Measurements from ENCODE around the gene MPZ.
"Not testable (repeated sequence)": the region's sequence is repeated elsewhere in the genome, so short reads cannot be mapped to it uniquely, and the experiment has no call there.

The MPZ gene

GRCh38 chr1:161266836-161267235 is 42.9 kb downstream of the MPZ start:
- H4K20me1 ChIP-seq: no peaks in the 10 kb centered on the region
- H3K4me3 ChIP-seq: no peak overlapping the region
- no peak for TF ChIP-seq Cebpa-rat (IDR thresholded peaks at IDR 0.05)
- H3K36me3 ChIP-seq: no peaks in the 10 kb centered on the region
- no peaks in the 10 kb centered on the region for H3K9me3 ChIP-seq
- H3K9ac ChIP-seq: no peak overlapping the region
- no peaks in the 10 kb centered on the region; the same call in 1 of the 2 replicates for H3K27me3 ChIP-seq
- no peak overlapping the region for H3K27ac ChIP-seq
- H3K4me1 ChIP-seq: peaks cover 29% of the 10 kb centered on the region
- H3K4me2 ChIP-seq: peak overlapping the region; percentile 52

GRCh38 chr1:161266202-161266601 is 43.6 kb downstream of the MPZ start:
- Histone ChIP-seq H3K4me3 (no peak overlapping the region), H3K4me2 (no peak overlapping the region), H3K27me3 (no peaks in the 10 kb centered on the region; the same call in 1 of the 2 replicates), H3K4me1 (peaks cover 35% of the 10 kb centered on the region), H4K20me1 (no peaks in the 10 kb centered on the region), H3K9ac (no peak overlapping the region), H3K27ac (no peak overlapping the region), H3K36me3 (no peaks in the 10 kb centered on the region), H3K9me3 (no peaks in the 10 kb centered on the region)
- TF ChIP-seq Cebpa-rat (IDR thresholded peaks at IDR 0.05): no peak

- Histone ChIP-seq H3K27me3 (no peaks in the 10 kb centered on the region; the same call in 1 of the 2 replicates), H3K4me1 (peaks cover 44% of the 10 kb centered on the region), H3K9me3 (no peaks in the 10 kb centered on the region), H3K9ac (no peak overlapping the region), H4K20me1 (no peaks in the 10 kb centered on the region), H3K4me2 (no peak overlapping the region), H3K27ac (no peak overlapping the region), H3K36me3 (no peaks in the 10 kb centered on the region), H3K4me3 (no peak overlapping the region)
- no peak for TF ChIP-seq Cebpa-rat (IDR thresholded peaks at IDR 0.05)
These were observed 44.5 kb downstream of the MPZ start for GRCh38 chr1:161265305-161265704.

DNA sequence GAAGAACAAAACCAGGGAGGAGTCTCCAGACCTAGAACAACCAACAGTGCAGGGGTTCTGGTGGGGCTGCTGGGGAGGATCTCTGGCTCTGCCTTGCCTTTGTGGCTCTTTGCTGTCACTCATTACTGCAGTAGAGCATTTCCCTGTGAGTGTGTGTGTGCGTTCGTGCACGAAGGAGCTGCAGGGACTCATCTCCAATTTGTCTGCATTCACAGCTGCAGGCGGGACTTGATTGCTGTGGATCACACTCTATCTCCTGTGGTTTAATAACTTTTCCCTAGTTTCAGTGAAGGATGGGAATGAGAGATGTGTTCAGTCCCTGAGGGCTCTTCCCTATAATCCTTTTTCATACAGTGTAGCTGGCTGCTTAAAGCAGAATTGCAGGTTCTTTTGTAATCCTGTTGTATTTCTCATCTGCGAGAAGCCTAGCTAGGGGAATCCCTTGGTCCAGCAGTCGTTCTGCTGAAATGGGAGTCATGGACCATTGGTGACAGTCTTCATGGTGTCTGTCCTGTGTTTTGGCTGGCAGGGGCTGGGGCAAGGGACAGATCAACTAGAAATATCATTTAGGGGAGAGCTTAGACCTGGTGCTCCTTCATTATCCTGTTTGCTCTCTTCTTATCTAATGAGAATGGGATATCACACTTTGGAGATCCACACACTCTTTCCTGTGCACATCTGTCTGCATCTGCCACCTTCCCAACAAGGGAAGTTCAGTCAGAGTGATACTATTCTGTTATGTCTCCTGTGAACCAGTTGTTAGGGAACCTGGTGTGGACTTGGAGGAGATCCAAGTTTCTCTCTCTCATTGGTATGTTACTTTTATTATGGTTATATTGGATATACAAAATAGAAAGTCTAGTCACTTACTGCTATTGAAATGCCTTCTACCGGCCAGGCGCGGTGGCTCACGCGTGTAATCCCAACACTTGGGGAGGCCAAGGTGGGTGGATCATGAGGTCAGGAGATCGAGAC is 48.2 kb downstream of the MPZ start:
- Histone ChIP-seq H3K4me3 (peak overlapping the region; percentile 43; the same call in 1 of the 2 replicates), H3K27me3 (no peaks in the 10 kb centered on the region; the same call in 1 of the 2 replicates), H3K4me2 (peak overlapping the region; percentile 92), H3K36me3 (no peaks in the 10 kb centered on the region), H4K20me1 (no peaks in the 10 kb centered on the region), H3K27ac (no peak overlapping the region), H3K9me3 (peaks cover 25% of the 10 kb centered on the region), H3K4me1 (peaks cover 41% of the 10 kb centered on the region), H3K9ac (peak overlapping the region; percentile 51)
- no peak for TF ChIP-seq Cebpa-rat (IDR thresholded peaks at IDR 0.05)

GRCh38 chr1:161260376-161261260 is 49.1 kb downstream of the MPZ start:
- Histone ChIP-seq H3K27ac (peak overlapping the region; percentile 3; the same call in 1 of the 2 replicates), H3K9me3 (peaks cover 35% of the 10 kb centered on the region), H3K4me2 (peak overlapping the region; percentile 92), H4K20me1 (no peaks in the 10 kb centered on the region), H3K9ac (peak overlapping the region; percentile 51), H3K4me3 (peak overlapping the region; percentile 43; the same call in 1 of the 2 replicates), H3K4me1 (peaks cover 37% of the 10 kb centered on the region), H3K27me3 (no peaks in the 10 kb centered on the region; the same call in 1 of the 2 replicates), H3K36me3 (no peaks in the 10 kb centered on the region)
- no peak for TF ChIP-seq Cebpa-rat (IDR thresholded peaks at IDR 0.05)

DNA sequence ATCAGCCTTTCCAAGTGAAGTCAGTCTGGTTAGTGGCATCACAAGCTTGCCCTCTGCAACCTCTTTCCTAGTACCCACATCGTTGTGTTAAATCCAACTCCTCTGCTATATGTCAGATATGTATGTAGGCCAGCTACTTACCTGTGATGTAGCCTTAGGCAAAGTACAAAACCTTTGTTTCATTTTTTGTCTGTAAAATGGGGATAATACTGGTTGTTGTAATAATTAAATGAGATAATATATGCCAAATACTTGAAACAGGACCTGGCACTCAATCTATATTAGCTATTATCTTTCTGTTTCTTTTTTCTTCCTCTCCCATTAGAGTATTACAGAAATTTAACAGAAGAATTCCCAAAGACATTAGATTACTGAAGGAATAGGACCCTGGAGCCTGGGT is 50.0 kb downstream of the MPZ start:
- Histone ChIP-seq H3K9me3 (peaks cover 38% of the 10 kb centered on the region), H3K27ac (no peak overlapping the region), H3K36me3 (no peaks in the 10 kb centered on the region), H3K4me3 (no peak overlapping the region), H3K4me2 (peak overlapping the region; percentile 92), H4K20me1 (no peaks in the 10 kb centered on the region), H3K9ac (no peak overlapping the region), H3K4me1 (peaks cover 44% of the 10 kb centered on the region), H3K27me3 (no peaks in the 10 kb centered on the region)
- no peak for TF ChIP-seq Cebpa-rat (IDR thresholded peaks at IDR 0.05)

- H3K27me3 ChIP-seq: no peaks in the 10 kb centered on the region
- H3K36me3 ChIP-seq: no peaks in the 10 kb centered on the region
- H3K27ac ChIP-seq: no peak overlapping the region
- no peaks in the 10 kb centered on the region for H4K20me1 ChIP-seq
- H3K4me2 ChIP-seq: peak overlapping the region; percentile 92
- H3K4me1 ChIP-seq: peaks cover 45% of the 10 kb centered on the region
- peaks cover 38% of the 10 kb centered on the region for H3K9me3 ChIP-seq
- no peak overlapping the region for H3K4me3 ChIP-seq
- TF ChIP-seq Cebpa-rat (IDR thresholded peaks at IDR 0.05): no peak
- no peak overlapping the region for H3K9ac ChIP-seq
These were observed 50.4 kb downstream of the MPZ start for GRCh38 chr1:161259345-161259702.

- Histone ChIP-seq H3K4me2 (peak within 1 kb of the TSS; percentile 92), H3K27me3 (no peaks in the 10 kb centered on the region), H3K36me3 (no peaks in the 10 kb centered on the region), H3K4me1 (peaks cover 45% of the 10 kb centered on the region), H4K20me1 (no peaks in the 10 kb centered on the region), H3K9me3 (peaks cover 38% of the 10 kb centered on the region), H3K9ac (no peak within 1 kb of the TSS), H3K4me3 (no peak within 1 kb of the TSS), H3K27ac (no peak within 1 kb of the TSS)
- TF ChIP-seq Cebpa-rat (IDR thresholded peaks at IDR 0.05): no peak
These were observed 51.1 kb downstream of the MPZ start, which contains the start of gene PCP4L1 for GRCh38 chr1:161258439-161259344. Gene PCP4L1 (plus strand): TSS chr1:161258745. CDS start chr1:161258975, 230 bp downstream.

GRCh38 chr1:161257109-161257508 is 52.7 kb downstream of the MPZ start:
- not testable (repeated sequence) for H3K9ac ChIP-seq, H3K4me3 ChIP-seq, H3K4me2 ChIP-seq, H3K27ac ChIP-seq, H4K20me1 ChIP-seq, H3K27me3 ChIP-seq, H3K36me3 ChIP-seq
- Histone ChIP-seq H3K4me1 (peaks cover 38% of the 10 kb centered on the region), H3K9me3 (peaks cover 38% of the 10 kb centered on the region)

DNA sequence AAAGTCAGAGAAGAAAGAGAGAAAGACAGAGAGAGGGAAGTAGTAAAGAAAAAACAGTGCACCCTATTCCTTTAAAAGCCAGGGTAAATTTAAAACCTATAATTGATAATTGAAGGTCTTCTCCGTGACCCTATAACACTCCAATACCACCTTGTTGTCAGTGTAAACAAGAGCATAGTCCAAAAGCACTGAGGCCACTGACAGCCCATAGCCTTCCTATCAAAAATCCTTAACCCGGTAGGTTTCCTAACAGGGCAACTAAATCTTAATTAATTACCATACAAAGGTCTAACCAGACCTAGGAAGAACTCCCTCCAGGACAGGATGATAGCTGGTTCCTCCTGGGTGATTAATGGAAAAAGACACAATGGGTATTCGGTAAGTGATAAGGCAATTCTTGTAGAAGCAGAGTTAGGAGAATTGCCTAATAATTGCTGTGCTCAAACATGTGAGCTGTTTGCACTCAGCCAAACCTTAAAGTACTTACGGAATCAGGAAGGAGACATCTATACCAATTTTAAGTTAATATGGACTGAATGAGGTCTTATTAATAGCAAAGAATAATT is 53.7 kb downstream of the MPZ start:
- not testable (repeated sequence) for H3K9ac ChIP-seq, H3K4me2 ChIP-seq, H3K4me3 ChIP-seq, H4K20me1 ChIP-seq, H3K36me3 ChIP-seq, H3K27ac ChIP-seq, H3K27me3 ChIP-seq
- H3K4me1 ChIP-seq: peaks cover 28% of the 10 kb centered on the region
- peaks cover 39% of the 10 kb centered on the region for H3K9me3 ChIP-seq

DNA sequence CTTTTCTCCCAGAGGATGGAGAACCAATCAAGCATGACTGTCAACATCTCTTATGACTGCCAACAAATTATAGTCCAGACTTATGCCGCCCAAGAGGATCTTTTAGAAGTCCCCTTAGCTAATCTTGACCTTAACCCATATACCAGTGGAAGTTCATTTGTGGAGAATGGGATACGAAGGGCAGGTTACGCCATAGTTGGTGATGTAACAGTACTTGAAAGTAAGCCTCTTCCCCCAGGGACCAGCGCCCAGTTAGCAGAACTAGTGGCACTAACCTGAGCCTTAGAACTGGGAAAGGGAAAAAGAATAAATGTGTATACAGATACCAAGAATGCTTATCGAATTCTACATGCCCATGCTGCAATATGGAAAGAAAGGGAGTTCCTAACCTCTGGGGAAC is 54.5 kb downstream of the MPZ start:
- not testable (repeated sequence) for H4K20me1 ChIP-seq, H3K27me3 ChIP-seq, H3K9ac ChIP-seq, H3K36me3 ChIP-seq, H3K4me3 ChIP-seq, H3K27ac ChIP-seq
- H3K4me1 ChIP-seq: peaks cover 20% of the 10 kb centered on the region
- peak overlapping the region; percentile 17; the same call in 1 of the 2 replicates for H3K4me2 ChIP-seq
- H3K9me3 ChIP-seq: peaks cover 46% of the 10 kb centered on the region
